ENCODE measurements around the gene CCDC86. TPM values are rescaled to one million over a fixed set of nuclear protein-coding genes. Genes with fewer than 3 reads are reported as not detected.

The CCDC86 gene
- total RNA-seq, 1 experiment from 2014 or later, result 13.5 TPM

- DNase-seq (ENCODE audit: low read depth), result no peak
Observed at GRCh38 chr11:60891103-60891741, 49.3 kb downstream of the CCDC86 start.

- DNase-seq (ENCODE audit: low read depth), result no peak
Observed at GRCh38 chr11:60895687-60896086, 53.8 kb downstream of the CCDC86 start.

GRCh38 chr11:60897496-60897895 is 55.6 kb downstream of the CCDC86 start:
- DNase-seq (ENCODE audit: low read depth), result no peak

- peak; percentile 63 for DNase-seq (ENCODE audit: low read depth)
Observed at GRCh38 chr11:60899046-60899936, 57.4 kb downstream of the CCDC86 start.

GRCh38 chr11:60899977-60900376 is 58.1 kb downstream of the CCDC86 start:
- DNase-seq (ENCODE audit: low read depth), result no peak

Other genes starting within 250 kb of the CCDC86 start
- gene MS4A8, start 142.5 kb upstream of the CCDC86 start, total RNA-seq (2014; rRNA removed; shearing (Covaris generic)), result not detected in 2 replicates
- not detected in 2 replicates for gene MS4A18, start 117.4 kb upstream of the CCDC86 start, total RNA-seq (2014; rRNA removed; shearing (Covaris generic))
- not detected in 2 replicates for gene MS4A15, start 85.2 kb upstream of the CCDC86 start, total RNA-seq (2014; rRNA removed; shearing (Covaris generic))
- not detected in 2 replicates for gene MS4A10, start 56.8 kb upstream of the CCDC86 start, total RNA-seq (2014; rRNA removed; shearing (Covaris generic))
- gene PTGDR2, start 13.8 kb downstream of the CCDC86 start, total RNA-seq (2014; rRNA removed; shearing (Covaris generic)), result not detected in 2 replicates
- gene ZP1, start 25.4 kb downstream of the CCDC86 start, total RNA-seq (2014; rRNA removed; shearing (Covaris generic)), result 3.7 and 4.6 TPM in 2 replicates
- 86.6 and 100.0 TPM in 2 replicates for gene PRPF19, start 64.5 kb downstream of the CCDC86 start, total RNA-seq (2014; rRNA removed; shearing (Covaris generic))
- gene TMEM109, start 72.0 kb downstream of the CCDC86 start, total RNA-seq (2014; rRNA removed; shearing (Covaris generic)), result 81.6 and 88.6 TPM in 2 replicates
- gene TMEM132A, start 82.3 kb downstream of the CCDC86 start, total RNA-seq (2014; rRNA removed; shearing (Covaris generic)), result 29.2 and 44.6 TPM in 2 replicates
- gene SLC15A3, start 110.1 kb downstream of the CCDC86 start, total RNA-seq (2014; rRNA removed; shearing (Covaris generic)), result 5.8 and 10.0 TPM in 2 replicates
- gene CD6, start 129.6 kb downstream of the CCDC86 start, total RNA-seq (2014; rRNA removed; shearing (Covaris generic)), result not detected in 2 replicates

All from RPMI7951 (cell line).